GM18520 (cell line): ENCODE results near the gene SIGLEC14.
A peak's percentile ranks its signal among the peaks of the same experiment; 100 is the strongest.

Experiments used
- ATAC-seq: cut with Tn5 transposase; IDR thresholded peaks from one replicate; pipeline ENCODE4 v1.9.1; 2021; ENCODE audit not compliant: unreplicated experiment

Gene SIGLEC14

GRCh38 chr19:51626675-51627074 lies 19.9 kb downstream of the SIGLEC14 start:
- no peak for ATAC-seq

GRCh38 chr19:51621178-51621577 lies 25.4 kb downstream of the SIGLEC14 start:
- no peak for ATAC-seq

GRCh38 chr19:51615991-51616390 lies 30.6 kb downstream of the SIGLEC14 start:
- ATAC-seq = no peak

GRCh38 chr19:51614789-51615188 lies 31.8 kb downstream of the SIGLEC14 start:
- no peak for ATAC-seq

GRCh38 chr19:51610576-51610975 lies 36.0 kb downstream of the SIGLEC14 start:
- ATAC-seq = no peak

- ATAC-seq = no peak
These were observed 38.6 kb downstream of the SIGLEC14 start for GRCh38 chr19:51607920-51608562.

- ATAC-seq = peak; percentile 85
These were observed 39.5 kb downstream of the SIGLEC14 start for GRCh38 chr19:51607077-51607476.

GRCh38 chr19:51602189-51602854 lies 44.3 kb downstream of the SIGLEC14 start:
- ATAC-seq = no peak

GRCh38 chr19:51600940-51601580 lies 45.6 kb downstream of the SIGLEC14 start:
- no peak for ATAC-seq

GRCh38 chr19:51599084-51599483 lies 47.5 kb downstream of the SIGLEC14 start:
- ATAC-seq = no peak

- ATAC-seq = no peak
These were observed 48.3 kb downstream of the SIGLEC14 start for GRCh38 chr19:51598159-51598915.

- ATAC-seq = no peak
These were observed 51.1 kb downstream of the SIGLEC14 start for GRCh38 chr19:51595190-51596175.

GRCh38 chr19:51594774-51595109 lies 51.9 kb downstream of the SIGLEC14 start:
- ATAC-seq = no peak

GRCh38 chr19:51593969-51594773 lies 52.5 kb downstream of the SIGLEC14 start:
- peak; percentile 98 for ATAC-seq

GRCh38 chr19:51593138-51593890 lies 53.3 kb downstream of the SIGLEC14 start:
- no peak for ATAC-seq
